ENCODE results near the gene SFXN2. TPM values are rescaled to one million over a fixed set of nuclear protein-coding genes. Genes with fewer than 3 reads are reported as not detected.

Gene SFXN2
- total RNA-seq, 1 experiment from 2014 or later: 21.2 TPM

- TF ChIP-seq NFE2L1 (CRISPR knock-in tag; IDR thresholded peaks at IDR 0.05) (no peak), ATF1 (CRISPR knock-in tag; IDR thresholded peaks at IDR 0.05) (no peak), TEAD1 (CRISPR knock-in tag; IDR thresholded peaks at IDR 0.05) (no peak), ZNF396 (CRISPR knock-in tag; IDR thresholded peaks at IDR 0.05; ENCODE audit: borderline replicate concordance) (no peak), NFYB (CRISPR knock-in tag; conservative IDR thresholded peaks at IDR 0.05; ENCODE audit: low read depth) (no peak), FOXK1 (CRISPR knock-in tag; IDR thresholded peaks at IDR 0.05) (0 out of 2 replicates have a peak, but pooled peaks have one; percentile 63), SP1 (CRISPR knock-in tag; conservative IDR thresholded peaks at IDR 0.05) (no peak), ZNF121 (CRISPR knock-in tag; IDR thresholded peaks at IDR 0.05) (no peak), FOXP4 (CRISPR knock-in tag; IDR thresholded peaks at IDR 0.05) (no peak)
Observed at GRCh38 chr10:102729029-102730026, 14.9 kb downstream of the SFXN2 start (continued).

- POLR2A ChIA-PET: interaction anchor here (0.5 kb wide), 1 partner anchor 43 kb away, joined by 4 read pairs; no protein-coding TSS in a partner anchor
- Mint-ChIP-seq H3K4me3 (no peak overlapping the region), H3K4me1 (peaks cover 15% of the 10 kb centered on the region), H3K9me3 (no peaks in the 10 kb centered on the region), H3K27ac (no peak overlapping the region), H3K36me3 (peaks cover 60% of the 10 kb centered on the region), H3K27me3 (ENCODE audit: low read depth) (no peaks in the 10 kb centered on the region)
- no peak for DNase-seq (ENCODE audit: low spot score)
- no peak for ATAC-seq
- TF ChIP-seq ZNF425 (CRISPR knock-in tag; conservative IDR thresholded peaks at IDR 0.05) (no peak), ZNF138 (CRISPR knock-in tag; conservative IDR thresholded peaks at IDR 0.05) (no peak), MXD4 (CRISPR knock-in tag; IDR thresholded peaks at IDR 0.05; ENCODE audit: borderline replicate concordance) (no peak), JUN (CRISPR knock-in tag; IDR thresholded peaks at IDR 0.05) (no peak), RELA (CRISPR knock-in tag; IDR thresholded peaks at IDR 0.05; ENCODE audit: borderline replicate concordance) (no peak), HMGA2 (CRISPR knock-in tag; IDR thresholded peaks at IDR 0.05) (no peak), ZNF232 (CRISPR knock-in tag; IDR thresholded peaks at IDR 0.05) (no peak), AFF4 (CRISPR knock-in tag; IDR thresholded peaks at IDR 0.05; ENCODE audit: borderline replicate concordance) (no peak), GRHL2 (CRISPR knock-in tag; IDR thresholded peaks at IDR 0.05; ENCODE audit: insufficient replicate concordance, severe bottlenecking) (no peak)
- CTCF ChIA-PET: no interaction called here
Observed at GRCh38 chr10:102731222-102731800, 16.9 kb downstream of the SFXN2 start.
